ENCODE results near the gene GLG1.

Gene GLG1

GRCh38 chr16:74466872-74467271 is 140.0 kb downstream of the GLG1 start:
- H3K36me3 ChIP-seq (ENCODE audit: control insufficient read depth in 1 of 2, insufficient read depth in 2 of 2, low read length in 2 of 2), result peaks cover 73 to 74% of the 10 kb centered on the region in 2 donors
- no peaks in the 10 kb centered on the region for H3K4me1 ChIP-seq (ENCODE audit: control insufficient read depth in 1 of 2, insufficient read depth in 2 of 2, low read length in 2 of 2)
- H3K27me3 ChIP-seq (ENCODE audit: low read depth, low read length), result no peaks in the 10 kb centered on the region

GRCh38 chr16:74465851-74466685 is 140.8 kb downstream of the GLG1 start:
- peaks cover 70% of the 10 kb centered on the region in 2 donors for H3K36me3 ChIP-seq (ENCODE audit: control insufficient read depth in 1 of 2, insufficient read depth in 2 of 2, low read length in 2 of 2)

More at GRCh38 chr16:74466872-74467271, 140.0 kb downstream of the GLG1 start:
- Histone ChIP-seq H3K27ac (ENCODE audit: low read length) (no peak overlapping the region), H3K4me3 (ENCODE audit: low read depth in 1 of 2, low read length in 2 of 2) (no peak overlapping the region), H3K9me3 (ENCODE audit: control insufficient read depth in 1 of 2, low read length in 2 of 2) (no peaks in the 10 kb centered on the region)

GRCh38 chr16:74465281-74465680 is 141.6 kb downstream of the GLG1 start:
- H3K27me3 ChIP-seq (ENCODE audit: low read depth, low read length), result no peaks in the 10 kb centered on the region
- no peaks in the 10 kb centered on the region for H3K4me1 ChIP-seq (ENCODE audit: control insufficient read depth in 1 of 2, insufficient read depth in 2 of 2, low read length in 2 of 2)
- peaks cover 66 to 68% of the 10 kb centered on the region in 2 donors for H3K36me3 ChIP-seq (ENCODE audit: control insufficient read depth in 1 of 2, insufficient read depth in 2 of 2, low read length in 2 of 2)
- no peak overlapping the region for H3K4me3 ChIP-seq (ENCODE audit: low read depth in 1 of 2, low read length in 2 of 2)
- H3K27ac ChIP-seq (ENCODE audit: low read length), result no peak overlapping the region
- no peaks in the 10 kb centered on the region for H3K9me3 ChIP-seq (ENCODE audit: control insufficient read depth in 1 of 2, low read length in 2 of 2)

More at GRCh38 chr16:74465851-74466685, 140.8 kb downstream of the GLG1 start:
- H3K27me3 ChIP-seq (ENCODE audit: low read depth, low read length), result no peaks in the 10 kb centered on the region
- H3K4me1 ChIP-seq (ENCODE audit: control insufficient read depth in 1 of 2, insufficient read depth in 2 of 2, low read length in 2 of 2), result no peaks in the 10 kb centered on the region
- H3K27ac ChIP-seq (ENCODE audit: low read length), result no peak overlapping the region
- H3K4me3 ChIP-seq (ENCODE audit: low read depth in 1 of 2, low read length in 2 of 2), result no peak overlapping the region
- no peaks in the 10 kb centered on the region for H3K9me3 ChIP-seq (ENCODE audit: control insufficient read depth in 1 of 2, low read length in 2 of 2)

- Histone ChIP-seq H3K36me3 (ENCODE audit: control insufficient read depth in 1 of 2, insufficient read depth in 2 of 2, low read length in 2 of 2) (peaks cover 56 to 67% of the 10 kb centered on the region in 2 donors), H3K9me3 (ENCODE audit: control insufficient read depth in 1 of 2, low read length in 2 of 2) (no peaks in the 10 kb centered on the region), H3K4me1 (ENCODE audit: control insufficient read depth in 1 of 2, insufficient read depth in 2 of 2, low read length in 2 of 2) (no peaks in the 10 kb centered on the region), H3K4me3 (ENCODE audit: low read depth in 1 of 2, low read length in 2 of 2) (no peak overlapping the region), H3K27me3 (ENCODE audit: low read depth, low read length) (no peaks in the 10 kb centered on the region), H3K27ac (ENCODE audit: low read length) (no peak overlapping the region)
Measured at GRCh38 chr16:74463888-74464287, 143.0 kb downstream of the GLG1 start.

GRCh38 chr16:74462361-74462760 is 144.6 kb downstream of the GLG1 start:
- no peak overlapping the region for H3K27ac ChIP-seq (ENCODE audit: low read length)
- peaks cover 57 to 60% of the 10 kb centered on the region in 2 donors for H3K36me3 ChIP-seq (ENCODE audit: control insufficient read depth in 1 of 2, insufficient read depth in 2 of 2, low read length in 2 of 2)

GRCh38 chr16:74461826-74462225 is 145.1 kb downstream of the GLG1 start:
- H3K27me3 ChIP-seq (ENCODE audit: low read depth, low read length), result no peaks in the 10 kb centered on the region
- no peak overlapping the region for H3K4me3 ChIP-seq (ENCODE audit: low read depth in 1 of 2, low read length in 2 of 2)
- H3K27ac ChIP-seq (ENCODE audit: low read length), result no peak overlapping the region
- no peaks in the 10 kb centered on the region for H3K4me1 ChIP-seq (ENCODE audit: control insufficient read depth in 1 of 2, insufficient read depth in 2 of 2, low read length in 2 of 2)
- H3K9me3 ChIP-seq (ENCODE audit: control insufficient read depth in 1 of 2, low read length in 2 of 2), result no peaks in the 10 kb centered on the region
- H3K36me3 ChIP-seq (ENCODE audit: control insufficient read depth in 1 of 2, insufficient read depth in 2 of 2, low read length in 2 of 2), result peaks cover 53 to 60% of the 10 kb centered on the region in 2 donors

More at GRCh38 chr16:74462361-74462760, 144.6 kb downstream of the GLG1 start:
- Histone ChIP-seq H3K4me1 (ENCODE audit: control insufficient read depth in 1 of 2, insufficient read depth in 2 of 2, low read length in 2 of 2) (no peaks in the 10 kb centered on the region), H3K9me3 (ENCODE audit: control insufficient read depth in 1 of 2, low read length in 2 of 2) (no peaks in the 10 kb centered on the region), H3K27me3 (ENCODE audit: low read depth, low read length) (no peaks in the 10 kb centered on the region), H3K4me3 (ENCODE audit: low read depth in 1 of 2, low read length in 2 of 2) (no peak overlapping the region)

- peaks cover 57 to 61% of the 10 kb centered on the region in 2 donors for H3K36me3 ChIP-seq (ENCODE audit: control insufficient read depth in 1 of 2, insufficient read depth in 2 of 2, low read length in 2 of 2)
- H3K27ac ChIP-seq (ENCODE audit: low read length), result no peak overlapping the region
- H3K27me3 ChIP-seq (ENCODE audit: low read depth, low read length), result no peaks in the 10 kb centered on the region
- H3K4me3 ChIP-seq (ENCODE audit: low read depth in 1 of 2, low read length in 2 of 2), result no peak overlapping the region
- H3K9me3 ChIP-seq (ENCODE audit: control insufficient read depth in 1 of 2, low read length in 2 of 2), result no peaks in the 10 kb centered on the region
- H3K4me1 ChIP-seq (ENCODE audit: control insufficient read depth in 1 of 2, insufficient read depth in 2 of 2, low read length in 2 of 2), result no peaks in the 10 kb centered on the region
Measured at GRCh38 chr16:74460542-74460941, 146.4 kb downstream of the GLG1 start.

GRCh38 chr16:74456290-74456625 is 150.7 kb downstream of the GLG1 start:
- Histone ChIP-seq H3K36me3 (ENCODE audit: control insufficient read depth in 1 of 2, insufficient read depth in 2 of 2, low read length in 2 of 2) (peaks cover 37 to 71% of the 10 kb centered on the region in 2 donors), H3K27ac (ENCODE audit: low read length) (no peak overlapping the region), H3K27me3 (ENCODE audit: low read depth, low read length) (no peaks in the 10 kb centered on the region), H3K9me3 (ENCODE audit: control insufficient read depth in 1 of 2, low read length in 2 of 2) (no peaks in the 10 kb centered on the region), H3K4me1 (ENCODE audit: control insufficient read depth in 1 of 2, insufficient read depth in 2 of 2, low read length in 2 of 2) (no peaks in the 10 kb centered on the region), H3K4me3 (ENCODE audit: low read depth in 1 of 2, low read length in 2 of 2) (no peak overlapping the region)

- Histone ChIP-seq H3K4me1 (ENCODE audit: control insufficient read depth in 1 of 2, insufficient read depth in 2 of 2, low read length in 2 of 2) (no peaks in the 10 kb centered on the region), H3K27ac (ENCODE audit: low read length) (no peak overlapping the region), H3K9me3 (ENCODE audit: control insufficient read depth in 1 of 2, low read length in 2 of 2) (no peaks in the 10 kb centered on the region), H3K4me3 (ENCODE audit: low read depth in 1 of 2, low read length in 2 of 2) (no peak overlapping the region), H3K36me3 (ENCODE audit: control insufficient read depth in 1 of 2, insufficient read depth in 2 of 2, low read length in 2 of 2) (peaks cover 42 to 75% of the 10 kb centered on the region in 2 donors), H3K27me3 (ENCODE audit: low read depth, low read length) (no peaks in the 10 kb centered on the region)
Measured at GRCh38 chr16:74455619-74456289, 151.2 kb downstream of the GLG1 start.

GRCh38 chr16:74455213-74455612 is 151.7 kb downstream of the GLG1 start:
- Histone ChIP-seq H3K4me1 (ENCODE audit: control insufficient read depth in 1 of 2, insufficient read depth in 2 of 2, low read length in 2 of 2) (peaks cover 0 to 2% of the 10 kb centered on the region in 2 donors), H3K36me3 (ENCODE audit: control insufficient read depth in 1 of 2, insufficient read depth in 2 of 2, low read length in 2 of 2) (peaks cover 43 to 71% of the 10 kb centered on the region in 2 donors), H3K27ac (ENCODE audit: low read length) (no peak overlapping the region), H3K27me3 (ENCODE audit: low read depth, low read length) (no peaks in the 10 kb centered on the region), H3K9me3 (ENCODE audit: control insufficient read depth in 1 of 2, low read length in 2 of 2) (no peaks in the 10 kb centered on the region), H3K4me3 (ENCODE audit: low read depth in 1 of 2, low read length in 2 of 2) (no peak overlapping the region)

- peaks cover 38 to 63% of the 10 kb centered on the region in 2 donors for H3K36me3 ChIP-seq (ENCODE audit: control insufficient read depth in 1 of 2, insufficient read depth in 2 of 2, low read length in 2 of 2)
- H3K27me3 ChIP-seq (ENCODE audit: low read depth, low read length), result no peaks in the 10 kb centered on the region
- H3K4me3 ChIP-seq (ENCODE audit: low read depth in 1 of 2, low read length in 2 of 2), result no peak overlapping the region
- H3K27ac ChIP-seq (ENCODE audit: low read length), result no peak overlapping the region
- peaks cover 8 to 10% of the 10 kb centered on the region in 2 donors for H3K4me1 ChIP-seq (ENCODE audit: control insufficient read depth in 1 of 2, insufficient read depth in 2 of 2, low read length in 2 of 2)
- H3K9me3 ChIP-seq (ENCODE audit: control insufficient read depth in 1 of 2, low read length in 2 of 2), result no peaks in the 10 kb centered on the region
Measured at GRCh38 chr16:74451951-74452758, 154.8 kb downstream of the GLG1 start.

Data from muscle layer of duodenum (tissue), 2 donors.